H54 (cell line): ENCODE data around the gene VCAN.

ENCODE experiments used
- DNase-seq: peaks from one replicate; pipeline ENCODE4 v3.0.0; 2011; ENCODE audit warnings: low spot score, mixed read lengths; ENCODE audit not compliant: insufficient read length
- FAIRE-seq: peaks from 3 replicates; lab custom pipeline; 2011; peaks lifted over from hg19 to GRCh38; lab: Jason Lieb, UNC
- POLR2A ChIP-seq: IDR thresholded peaks from 2 replicates; pipeline ENCODE4 v1.6.1; 2011; ENCODE audit warnings: low read depth, mild to moderate bottlenecking, low read length

The VCAN gene

DNA sequence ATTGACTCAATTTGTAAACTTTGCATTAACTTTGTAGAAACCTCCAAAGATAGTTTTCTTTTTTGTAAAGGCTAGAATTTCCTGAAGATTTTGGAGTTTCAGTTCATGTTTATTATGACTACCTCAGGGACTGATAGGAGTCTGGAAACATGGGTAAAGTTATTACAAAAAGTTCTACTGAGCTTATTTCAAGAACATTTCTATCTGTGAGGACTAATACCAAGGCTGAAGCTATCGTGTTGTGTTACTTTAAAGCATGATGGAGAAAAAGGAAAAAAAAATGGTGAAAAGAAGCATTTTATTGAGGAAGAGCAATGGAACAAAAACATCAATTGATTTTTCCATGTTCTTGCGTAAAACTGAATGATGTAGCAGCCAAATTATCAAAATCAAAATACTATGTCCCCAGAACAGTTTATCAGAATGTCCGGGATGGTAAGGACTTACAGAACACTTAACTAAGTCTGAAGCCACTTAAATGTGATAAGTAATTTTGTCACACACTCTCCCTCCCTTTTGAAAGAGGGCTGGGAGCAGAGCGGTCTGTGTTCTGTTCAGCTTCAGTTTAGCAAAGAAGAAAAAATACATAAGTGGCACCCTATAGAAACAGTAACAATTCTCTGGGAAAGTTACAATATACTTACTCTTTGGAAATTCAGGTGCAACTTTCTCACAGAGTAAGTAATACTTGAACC, 25.1 kb upstream of the VCAN start:
- no peak for TF ChIP-seq POLR2A
- DNase-seq: no peak
- no peak for FAIRE-seq

- DNase-seq (no peak), FAIRE-seq (no peak)
- TF ChIP-seq POLR2A: no peak
These were observed 24.0 kb upstream of the VCAN start for GRCh38 chr5:83447533-83447932.

DNA sequence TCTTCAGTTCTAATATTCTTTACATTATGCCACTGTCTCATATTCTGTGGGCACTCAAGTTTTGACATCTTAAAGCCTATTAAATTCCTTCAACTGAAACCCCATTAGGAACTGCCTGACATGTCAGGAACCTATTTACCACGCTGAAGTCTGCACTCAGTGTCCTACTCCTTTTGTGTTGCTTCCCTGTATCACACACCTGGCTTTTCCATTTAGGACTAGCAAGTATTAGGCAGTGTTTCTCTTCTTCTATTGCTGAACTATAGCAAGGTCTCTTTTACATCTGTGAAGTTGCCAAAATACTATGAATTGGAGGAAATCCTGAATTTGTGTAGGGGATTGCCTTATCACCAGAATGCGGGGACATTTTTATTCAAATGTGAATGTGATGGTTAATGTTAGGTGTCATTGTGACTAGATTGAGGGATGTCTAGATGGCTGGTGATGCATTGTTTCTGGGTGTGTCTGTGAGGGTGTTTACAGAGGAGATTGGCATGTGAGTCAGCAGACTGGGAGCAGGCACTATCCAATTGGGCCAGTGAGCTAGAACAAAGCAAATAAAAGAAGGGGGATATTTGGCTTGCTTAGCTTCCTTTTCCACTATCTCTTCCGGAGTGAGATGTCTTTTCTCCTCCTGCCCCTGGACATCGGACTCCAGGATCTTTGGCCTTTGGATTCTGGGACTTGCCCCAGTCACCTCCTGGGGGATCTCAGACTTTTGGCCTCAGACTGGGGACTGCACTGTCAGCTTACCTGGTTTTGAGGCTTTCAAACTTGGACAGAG, 21.2 kb upstream of the VCAN start:
- DNase-seq (no peak), FAIRE-seq (no peak)
- no peak for TF ChIP-seq POLR2A

DNA sequence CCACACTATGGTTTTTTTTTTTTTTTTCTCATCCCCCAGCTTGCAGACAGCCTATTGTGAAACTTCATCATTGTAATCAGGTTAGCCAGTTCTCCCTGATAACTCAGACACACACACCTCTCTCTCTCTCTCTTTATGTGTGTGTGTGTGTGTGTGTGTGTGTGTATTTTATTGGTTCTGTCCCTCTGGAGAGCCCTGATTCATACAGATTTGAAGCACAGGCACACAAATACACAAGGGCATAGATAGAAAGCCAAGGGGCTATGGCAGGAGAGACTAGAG, 20.6 kb upstream of the VCAN start:
- FAIRE-seq (no peak), DNase-seq (no peak)
- no peak for TF ChIP-seq POLR2A

DNA sequence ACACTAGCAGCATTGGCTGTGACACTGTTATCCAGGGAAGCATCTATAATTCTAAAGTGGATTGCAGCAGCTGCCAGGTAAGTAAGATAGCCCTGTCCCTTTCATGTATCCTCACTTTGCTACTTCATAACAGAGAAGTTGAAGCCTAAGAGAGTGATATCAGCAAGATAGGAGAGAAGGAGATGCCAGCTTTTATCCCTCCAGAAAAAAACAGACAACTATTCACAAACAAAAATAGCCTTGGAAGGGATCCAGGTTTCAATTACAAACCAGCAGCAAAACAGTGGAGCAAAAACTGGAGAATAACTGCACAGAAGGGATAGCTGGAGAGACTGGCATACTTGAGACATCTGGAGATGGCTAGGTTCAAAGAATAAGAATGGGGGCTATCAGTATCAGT, 19.6 kb upstream of the VCAN start:
- DNase-seq: no peak
- no peak for FAIRE-seq
- no peak for TF ChIP-seq POLR2A

GRCh38 chr5:83453937-83454336, 17.6 kb upstream of the VCAN start:
- no peak for FAIRE-seq
- no peak for TF ChIP-seq POLR2A
- DNase-seq: no peak

DNA sequence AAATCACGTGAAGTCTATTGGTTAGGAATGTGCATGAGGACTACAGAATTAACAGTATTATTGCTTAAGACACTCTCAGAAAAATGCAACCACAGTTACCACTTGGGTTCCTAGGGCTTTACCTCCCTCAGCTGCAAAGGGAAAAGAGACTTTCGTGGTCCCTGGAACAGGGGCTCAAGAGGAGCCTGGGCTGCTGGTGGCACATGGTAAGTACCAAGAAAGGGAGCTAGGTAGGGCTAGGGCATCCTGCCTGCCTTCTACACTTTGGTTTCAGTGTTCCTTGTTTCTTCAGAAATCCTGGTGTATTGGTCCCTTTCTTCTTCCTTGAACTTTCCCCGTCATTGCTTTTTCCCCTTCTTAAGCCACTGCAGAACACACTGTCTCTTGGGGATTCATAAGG, 7.3 kb upstream of the VCAN start:
- TF ChIP-seq POLR2A: no peak
- FAIRE-seq: no peak
- no peak for DNase-seq

- DNase-seq (no peak), FAIRE-seq (no peak)
- no peak for TF ChIP-seq POLR2A
These were observed 4.0 kb upstream of the VCAN start for GRCh38 chr5:83467371-83468035.

- FAIRE-seq: no peak
- TF ChIP-seq POLR2A: no peak
These were observed 2.5 kb upstream of the VCAN start for GRCh38 chr5:83469075-83469474.

GRCh38 chr5:83470526-83471404, 779 bp upstream of the VCAN start:
- no peak for TF ChIP-seq POLR2A
- no peak for DNase-seq
- no peak for FAIRE-seq

More at GRCh38 chr5:83469075-83469474, 2.5 kb upstream of the VCAN start:
- no peak for DNase-seq

DNA sequence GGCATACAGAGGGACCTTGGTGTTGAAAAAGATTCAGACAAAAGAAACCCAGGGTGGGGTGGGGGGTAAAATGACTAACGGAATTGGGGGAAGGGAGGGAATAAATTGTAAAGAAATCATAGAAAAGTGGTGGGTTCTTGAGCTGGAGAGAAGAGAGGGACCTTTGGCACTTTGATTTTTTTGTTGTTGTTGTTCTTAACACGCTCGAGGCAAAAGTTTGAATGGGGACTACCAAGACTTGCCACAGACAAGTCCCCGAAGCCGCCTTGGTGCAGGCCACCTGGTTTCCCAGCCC, 616 bp downstream of the VCAN start:
- DNase-seq: no peak
- FAIRE-seq: no peak
- no peak for TF ChIP-seq POLR2A

DNA sequence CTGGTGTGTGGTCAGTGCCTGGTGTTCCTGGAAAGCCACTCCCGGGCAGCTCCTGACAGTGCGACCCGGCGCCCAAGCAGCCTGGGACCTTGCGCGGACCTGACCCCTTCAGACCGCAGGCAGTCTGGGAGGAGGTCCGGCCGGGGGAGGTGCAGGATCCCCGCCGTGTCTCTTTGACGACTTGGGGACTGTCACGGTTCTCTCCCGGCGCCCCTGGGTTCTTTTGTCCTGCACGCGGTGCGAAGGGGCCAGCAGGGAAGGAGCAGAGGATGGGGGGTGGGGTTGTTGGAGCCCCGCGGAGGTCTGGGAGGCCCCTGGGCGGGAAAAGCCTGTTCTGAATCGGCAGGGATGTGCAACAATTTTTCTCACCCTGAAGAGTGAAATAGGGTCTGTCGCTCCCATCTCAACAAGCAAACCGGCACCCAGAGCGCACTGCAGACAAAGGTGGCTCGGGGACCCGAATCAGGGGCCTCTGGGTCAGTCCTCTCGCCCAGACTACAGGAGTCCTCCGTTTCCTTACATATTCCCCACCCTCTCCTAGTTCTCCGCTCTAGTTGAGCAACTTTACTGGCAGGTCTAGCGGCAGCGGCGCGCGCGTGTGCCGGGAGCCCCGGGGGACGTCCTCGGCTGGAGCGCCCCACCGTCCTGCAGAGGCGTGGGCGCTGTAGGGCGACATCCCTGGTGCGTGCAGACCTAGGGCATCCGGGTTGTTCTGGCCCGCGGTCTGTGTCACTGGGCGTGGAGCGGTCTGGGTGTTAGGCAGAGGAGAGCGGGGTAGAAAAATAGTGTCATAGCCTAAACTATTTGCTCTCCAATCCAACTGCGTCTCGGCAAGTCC, 1.2 kb downstream of the VCAN start:
- FAIRE-seq: no peak
- no peak for TF ChIP-seq POLR2A
- peak; percentile 38 for DNase-seq
